ENCODE data around the gene PLCB1.

PLCB1 gene

GRCh38 chr20:8470156-8470555 lies 338.1 kb downstream of the PLCB1 start:
- DNase-seq = no peak

GRCh38 chr20:8471465-8471864 lies 339.4 kb downstream of the PLCB1 start:
- no peak for DNase-seq

DNA sequence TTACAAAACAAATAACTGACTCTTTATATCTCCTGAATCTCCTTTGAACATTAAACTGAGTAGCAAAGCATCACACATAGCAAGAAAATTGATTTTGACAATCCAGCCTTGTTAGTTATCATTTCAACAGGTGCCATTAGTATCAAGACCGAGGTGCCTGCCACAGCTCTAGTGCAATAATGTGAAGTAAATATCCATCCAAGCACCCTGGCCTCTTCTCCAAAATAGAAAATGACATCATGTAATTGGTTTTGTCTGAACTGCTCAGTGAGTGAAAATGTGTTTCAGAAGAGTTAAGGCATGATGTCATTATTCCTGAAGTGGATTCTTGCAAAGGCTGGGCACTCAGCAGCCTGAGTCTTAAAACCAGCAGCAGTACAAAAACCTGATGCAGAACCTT lies 341.4 kb downstream of the PLCB1 start:
- DNase-seq = no peak

GRCh38 chr20:8474027-8474668 lies 342.1 kb downstream of the PLCB1 start:
- no peak for DNase-seq

DNA sequence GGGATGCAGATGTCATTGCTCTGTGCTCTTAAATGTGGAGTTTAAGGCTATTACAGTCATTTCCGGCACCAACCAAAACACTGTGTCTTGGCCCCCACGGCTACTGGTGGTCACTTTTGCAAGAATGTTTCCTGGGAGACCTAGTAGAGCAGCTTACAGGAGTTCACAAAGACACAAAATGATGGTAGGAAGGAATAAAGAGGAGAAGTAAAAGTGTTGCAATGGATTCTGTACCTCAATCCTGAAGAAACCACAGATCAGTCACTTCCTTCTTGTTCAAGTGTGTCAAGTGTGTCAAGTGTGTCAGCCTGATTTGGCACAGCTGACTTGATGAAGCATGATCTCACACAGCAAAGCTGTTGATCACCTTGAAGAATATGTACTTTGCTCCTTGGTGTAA lies 344.0 kb downstream of the PLCB1 start:
- DNase-seq = no peak

GRCh38 chr20:8480597-8480996 lies 348.5 kb downstream of the PLCB1 start:
- no peak for DNase-seq

DNA sequence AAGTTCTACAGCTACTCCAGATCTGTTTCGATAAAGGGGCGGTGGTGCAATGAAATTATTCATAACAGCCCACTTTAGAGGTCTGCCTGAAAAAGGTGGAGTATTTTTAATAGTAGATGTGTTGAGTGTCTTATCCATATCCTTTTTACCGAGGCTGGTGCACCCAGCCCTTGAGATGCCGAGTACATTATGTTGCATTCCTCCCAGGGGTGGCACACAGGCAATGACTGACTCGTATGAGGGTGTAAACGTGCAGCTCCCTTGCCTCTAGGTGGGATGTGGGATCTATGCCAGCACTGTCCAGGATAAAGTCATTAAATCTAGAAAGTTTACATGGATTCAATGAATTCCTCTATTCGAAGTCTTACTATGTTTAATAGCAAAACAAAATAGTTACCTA lies 355.6 kb downstream of the PLCB1 start:
- DNase-seq = no peak

DNA sequence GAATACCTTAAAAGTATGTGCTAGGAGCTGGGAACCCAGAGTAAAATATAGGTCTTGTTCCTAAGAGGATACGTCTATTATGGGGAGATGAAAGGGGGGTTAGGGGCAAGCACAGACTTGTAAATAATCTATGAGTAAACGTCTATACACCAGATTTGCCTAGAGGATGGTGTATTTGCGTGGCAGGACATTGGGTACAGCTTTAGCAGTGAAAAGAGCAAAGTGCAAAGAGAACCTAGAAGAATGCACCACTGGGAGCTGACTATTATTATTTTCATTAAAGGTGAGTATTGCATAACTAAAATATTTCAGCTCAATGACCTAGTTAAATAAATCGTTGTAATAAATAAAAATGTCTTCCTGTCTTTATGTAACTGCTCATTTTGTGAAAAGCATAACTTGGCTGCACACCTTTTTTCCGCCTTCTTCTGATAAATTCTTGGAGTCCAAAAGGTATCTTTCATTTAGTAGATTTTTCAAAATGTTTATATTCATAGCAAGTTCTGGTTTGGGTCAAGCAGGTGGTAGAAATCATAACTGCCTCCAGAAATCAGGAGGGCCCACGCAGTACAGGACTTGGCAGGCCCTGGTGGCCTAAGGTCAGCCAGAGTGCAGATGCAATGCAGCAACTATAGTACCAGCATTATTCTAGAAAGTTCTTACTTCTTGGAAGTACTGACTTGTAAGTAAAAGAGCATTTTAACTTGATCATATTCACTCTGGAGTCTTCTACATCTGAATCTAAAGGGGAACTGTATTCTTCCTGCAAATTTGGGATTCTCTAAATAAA lies 357.2 kb downstream of the PLCB1 start:
- DNase-seq = no peak

GRCh38 chr20:8490076-8490830 lies 358.2 kb downstream of the PLCB1 start:
- no peak for DNase-seq

- no peak for DNase-seq
Observed at GRCh38 chr20:8492173-8492572, 360.1 kb downstream of the PLCB1 start.

GRCh38 chr20:8498571-8498970 lies 366.5 kb downstream of the PLCB1 start:
- DNase-seq = no peak

GRCh38 chr20:8504030-8504429 lies 372.0 kb downstream of the PLCB1 start:
- DNase-seq = no peak

- DNase-seq = no peak
Observed at GRCh38 chr20:8505476-8506200, 373.6 kb downstream of the PLCB1 start.

DNA sequence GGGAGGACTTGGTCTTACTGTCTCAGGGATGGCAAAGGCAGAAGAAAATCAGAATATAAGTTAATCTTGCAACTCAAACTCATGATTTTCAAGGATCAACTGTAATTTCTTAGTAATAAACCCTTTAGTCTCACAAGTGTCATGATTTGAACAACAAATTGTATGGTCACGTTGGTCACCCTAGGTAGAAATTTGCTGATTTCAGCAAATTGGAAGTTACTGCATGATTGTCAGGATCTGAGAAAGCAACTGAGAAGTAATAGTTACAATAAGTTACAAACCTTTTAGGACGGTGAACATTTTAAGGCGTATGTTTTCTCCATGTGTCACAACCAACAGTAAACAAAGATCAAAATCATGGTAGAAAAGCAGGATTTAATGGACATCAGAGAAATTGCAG lies 375.2 kb downstream of the PLCB1 start:
- DNase-seq = no peak

DNA sequence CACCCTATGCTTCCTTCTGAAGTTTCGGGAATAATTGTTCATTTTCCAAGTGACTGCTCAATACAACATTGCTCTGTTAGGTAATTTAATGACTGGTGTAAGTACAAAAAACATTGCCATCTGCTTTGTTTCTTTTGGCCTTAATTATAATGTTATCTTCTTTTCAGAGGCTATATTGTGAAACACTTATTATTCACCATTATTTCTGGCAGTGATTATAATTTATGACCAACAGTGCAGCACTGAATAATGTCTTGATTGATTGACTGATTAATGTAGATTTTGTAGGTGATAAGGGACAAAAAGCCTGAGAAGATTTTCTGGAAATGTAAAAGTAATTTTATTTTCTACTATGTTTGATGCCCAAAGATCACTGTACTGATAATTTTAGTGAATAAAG lies 377.7 kb downstream of the PLCB1 start:
- no peak for DNase-seq

GRCh38 chr20:8510808-8511207 lies 378.7 kb downstream of the PLCB1 start:
- DNase-seq = no peak

DNA sequence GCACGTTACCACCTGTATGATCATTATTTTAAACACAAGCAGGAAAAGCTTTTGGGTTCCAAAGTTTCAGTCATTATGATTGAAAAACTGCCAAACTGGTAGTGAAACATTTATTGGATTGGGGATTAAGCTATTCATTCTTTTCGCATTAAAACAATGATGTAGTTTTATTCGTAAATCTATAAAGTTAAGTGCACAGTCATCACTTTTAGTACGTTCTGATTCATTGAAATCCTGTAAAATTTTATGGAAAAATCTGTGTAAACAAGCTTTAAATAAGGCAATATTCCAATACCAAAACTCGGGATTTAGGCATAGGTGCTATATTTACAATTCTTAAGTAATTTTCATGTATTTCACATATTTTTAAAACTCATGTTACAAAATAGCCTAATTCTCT lies 379.9 kb downstream of the PLCB1 start:
- DNase-seq = no peak

- no peak for DNase-seq
Observed at GRCh38 chr20:8515810-8516435, 383.9 kb downstream of the PLCB1 start.

- no peak for DNase-seq
Observed at GRCh38 chr20:8518878-8519277, 386.8 kb downstream of the PLCB1 start.

- DNase-seq = no peak
Observed at GRCh38 chr20:8519887-8520286, 387.8 kb downstream of the PLCB1 start.

GRCh38 chr20:8522168-8522567 lies 390.1 kb downstream of the PLCB1 start:
- DNase-seq = no peak

- DNase-seq = no peak
Observed at GRCh38 chr20:8523684-8524083, 391.6 kb downstream of the PLCB1 start.

Data from NCI-H526 treated with DMSO at 0.1 percent for 48 hours (cell line).